WI38 (cell line): ENCODE measurements around the gene WNK2.

Source experiments
- H3K4me3 ChIP-seq: 2 replicates; pipeline ENCODE4 v1.5.1; 2011; ENCODE audit warnings: low read depth, mild to moderate bottlenecking, control low read depth, low read length
- CTCF ChIP-seq: IDR thresholded peaks from 2 replicates; pipeline ENCODE4 v1.5.1; 2012; ENCODE audit warnings: low read depth, mild to moderate bottlenecking, control low read depth, low read length

WNK2 gene

GRCh38 chr9:93304574-93305496 lies 120.9 kb downstream of the WNK2 start:
- no peak overlapping the region for H3K4me3 ChIP-seq
- peak; percentile 77 for TF ChIP-seq CTCF

- H3K4me3 ChIP-seq = no peak overlapping the region
- no peak for TF ChIP-seq CTCF
Measured at GRCh38 chr9:93305497-93306020, 121.6 kb downstream of the WNK2 start.

GRCh38 chr9:93306081-93306480 lies 122.1 kb downstream of the WNK2 start:
- TF ChIP-seq CTCF = no peak
- no peak overlapping the region for H3K4me3 ChIP-seq

GRCh38 chr9:93306579-93307091 lies 122.7 kb downstream of the WNK2 start:
- no peak overlapping the region for H3K4me3 ChIP-seq
- TF ChIP-seq CTCF = no peak

- no peak for TF ChIP-seq CTCF
- no peak overlapping the region for H3K4me3 ChIP-seq
Measured at GRCh38 chr9:93307468-93308157, 123.7 kb downstream of the WNK2 start.

- TF ChIP-seq CTCF = no peak
- H3K4me3 ChIP-seq = no peak overlapping the region
Measured at GRCh38 chr9:93308158-93308602, 124.2 kb downstream of the WNK2 start.
